Progenitor cell of endocrine pancreas (in vitro differentiated cells): ENCODE data around the gene FSHR. TPM values are rescaled to one million over a fixed set of nuclear protein-coding genes. Genes with fewer than 3 reads are reported as not detected.

Experiments used
- DNase-seq: peaks from one replicate; pipeline ENCODE4 v3.0.0; 2021; ENCODE audit warnings: low spot score; ENCODE audit not compliant: unreplicated experiment
- H3K27ac Mint-ChIP-seq: 2 replicates; pipeline ENCODE4 v1.8.0; 2021; ENCODE audit warnings: mild to moderate bottlenecking, moderate library complexity, mixed read lengths
- H3K27me3 Mint-ChIP-seq: 2 replicates; pipeline ENCODE4 v1.8.0; 2021; ENCODE audit warnings: mixed read lengths
- H3K36me3 Mint-ChIP-seq: 2 replicates; pipeline ENCODE4 v1.8.0; 2022; ENCODE audit warnings: mixed read lengths; ENCODE audit not compliant: insufficient read depth
- H3K4me1 Mint-ChIP-seq: 2 replicates; pipeline ENCODE4 v1.8.0; 2021; ENCODE audit warnings: low read depth, mixed read lengths
- H3K4me3 Mint-ChIP-seq: 2 replicates; pipeline ENCODE4 v1.8.0; 2021; ENCODE audit warnings: low read depth, mild to moderate bottlenecking, moderate library complexity, mixed read lengths
- H3K9me3 Mint-ChIP-seq: 2 replicates; pipeline ENCODE4 v1.8.0; 2021; ENCODE audit warnings: low read depth, mixed read lengths
- CTCF ChIP-seq: fragments of 200-600 bp; sonication (generic); IDR thresholded peaks from one replicate; pipeline ENCODE4 v1.5.0; 2021; ENCODE audit warnings: antibody characterized with exemption, mild to moderate bottlenecking; ENCODE audit not compliant: unreplicated experiment
- total RNA-seq: library from RNA; stranded (reverse); gene quantifications from 2 replicates; pipeline ENCODE4 v1.2.1, GENCODE V29; 2021

FSHR gene
- total RNA-seq, 1 donor from 2014 or later, result 0.74 TPM

GRCh38 chr2:49108851-49109250 is 45.5 kb downstream of the FSHR start:
- H3K27me3 Mint-ChIP-seq, result no peaks in the 10 kb centered on the region
- no peak for DNase-seq
- H3K36me3 Mint-ChIP-seq, result no peaks in the 10 kb centered on the region
- peaks cover 5% of the 10 kb centered on the region for H3K4me1 Mint-ChIP-seq
- H3K4me3 Mint-ChIP-seq, result no peak overlapping the region
- no peaks in the 10 kb centered on the region for H3K9me3 Mint-ChIP-seq
- no peak for TF ChIP-seq CTCF
- no peak overlapping the region for H3K27ac Mint-ChIP-seq

GRCh38 chr2:49108436-49108835 is 45.9 kb downstream of the FSHR start:
- H3K27me3 Mint-ChIP-seq, result no peaks in the 10 kb centered on the region
- H3K4me3 Mint-ChIP-seq, result no peak overlapping the region
- peaks cover 5% of the 10 kb centered on the region for H3K4me1 Mint-ChIP-seq
- no peaks in the 10 kb centered on the region for H3K36me3 Mint-ChIP-seq
- TF ChIP-seq CTCF, result no peak
- DNase-seq, result no peak
- H3K27ac Mint-ChIP-seq, result peak overlapping the region; percentile 13
- no peaks in the 10 kb centered on the region for H3K9me3 Mint-ChIP-seq

- Mint-ChIP-seq H3K4me1 (no peaks in the 10 kb centered on the region), H3K27me3 (no peaks in the 10 kb centered on the region), H3K36me3 (no peaks in the 10 kb centered on the region), H3K27ac (no peak overlapping the region), H3K9me3 (no peaks in the 10 kb centered on the region), H3K4me3 (no peak overlapping the region)
- no peak for TF ChIP-seq CTCF
- no peak for DNase-seq
Measured at GRCh38 chr2:49105506-49105905, 48.8 kb downstream of the FSHR start.

- Mint-ChIP-seq H3K27ac (no peak overlapping the region), H3K9me3 (no peaks in the 10 kb centered on the region), H3K4me1 (no peaks in the 10 kb centered on the region), H3K27me3 (no peaks in the 10 kb centered on the region), H3K36me3 (no peaks in the 10 kb centered on the region), H3K4me3 (no peak overlapping the region)
- DNase-seq, result no peak
- TF ChIP-seq CTCF, result no peak
Measured at GRCh38 chr2:49102146-49102545, 52.2 kb downstream of the FSHR start.

- Mint-ChIP-seq H3K4me1 (peaks cover 5% of the 10 kb centered on the region), H3K36me3 (peaks cover 13% of the 10 kb centered on the region), H3K9me3 (peaks cover 20% of the 10 kb centered on the region), H3K4me3 (no peak overlapping the region), H3K27me3 (no peaks in the 10 kb centered on the region), H3K27ac (no peak overlapping the region)
- no peak for TF ChIP-seq CTCF
- no peak for DNase-seq
Measured at GRCh38 chr2:49080681-49081080, 73.6 kb downstream of the FSHR start.

GRCh38 chr2:49070716-49071115 is 83.6 kb downstream of the FSHR start:
- Mint-ChIP-seq H3K4me1 (no peaks in the 10 kb centered on the region), H3K9me3 (peaks cover 11% of the 10 kb centered on the region), H3K27me3 (no peaks in the 10 kb centered on the region), H3K4me3 (no peak overlapping the region), H3K36me3 (no peaks in the 10 kb centered on the region), H3K27ac (no peak overlapping the region)
- no peak for DNase-seq
- TF ChIP-seq CTCF, result no peak
